Activated CD4-positive, alpha-beta T cell treated with anti-CD3 and anti-CD28 coated beads, Interleukin-2, Interleukin-6, amounts not matched to agents 100 ng/mL and 50 ng/mL, durations not matched to agents 16 hours and 8 hours (primary cell): ENCODE measurements around the gene SORL1-AS1.

Experiments used
- DNase-seq: peaks from one replicate; pipeline ENCODE4 v3.0.0-alpha.2; 2020

SORL1-AS1 gene

GRCh38 chr11:121474680-121475079 is 21.9 kb upstream of the SORL1-AS1 start:
- no peak for DNase-seq

GRCh38 chr11:121473064-121473777 is 20.5 kb upstream of the SORL1-AS1 start:
- DNase-seq = no peak

- DNase-seq = no peak
Observed at GRCh38 chr11:121472312-121472711, 19.5 kb upstream of the SORL1-AS1 start.

GRCh38 chr11:121471167-121471566 is 18.4 kb upstream of the SORL1-AS1 start:
- DNase-seq = no peak

GRCh38 chr11:121469910-121470309 is 17.1 kb upstream of the SORL1-AS1 start:
- no peak for DNase-seq

GRCh38 chr11:121467965-121468364 is 15.2 kb upstream of the SORL1-AS1 start:
- DNase-seq = peak; percentile 65

- no peak for DNase-seq
Observed at GRCh38 chr11:121467471-121467870, 14.7 kb upstream of the SORL1-AS1 start.

GRCh38 chr11:121466063-121466794 is 13.5 kb upstream of the SORL1-AS1 start:
- peak; percentile 56 for DNase-seq

GRCh38 chr11:121465709-121466062 is 12.9 kb upstream of the SORL1-AS1 start:
- no peak for DNase-seq

GRCh38 chr11:121464352-121464946 is 11.7 kb upstream of the SORL1-AS1 start:
- peak; percentile 89 for DNase-seq

GRCh38 chr11:121463689-121464335 is 11.0 kb upstream of the SORL1-AS1 start:
- no peak for DNase-seq

- DNase-seq = no peak
Observed at GRCh38 chr11:121461843-121462242, 9.1 kb upstream of the SORL1-AS1 start.

- no peak for DNase-seq
Observed at GRCh38 chr11:121460941-121461514, 8.3 kb upstream of the SORL1-AS1 start.

GRCh38 chr11:121459413-121460017 is 6.7 kb upstream of the SORL1-AS1 start:
- DNase-seq = no peak

- DNase-seq = no peak
Observed at GRCh38 chr11:121458551-121458950, 5.8 kb upstream of the SORL1-AS1 start.

- no peak for DNase-seq
Observed at GRCh38 chr11:121456816-121457431, 4.2 kb upstream of the SORL1-AS1 start.

GRCh38 chr11:121456151-121456550 is 3.4 kb upstream of the SORL1-AS1 start:
- DNase-seq = no peak

- no peak for DNase-seq
Observed at GRCh38 chr11:121455115-121455514, 2.3 kb upstream of the SORL1-AS1 start.

- DNase-seq = no peak
Observed at GRCh38 chr11:121453589-121454299, 977 bp upstream of the SORL1-AS1 start.

GRCh38 chr11:121451986-121452608 is 670 bp downstream of the SORL1-AS1 start, which contains the start of gene SORL1:
SORL1 (plus strand) TSS chr11:121452314; CDS start chr11:121452332, 18 bp downstream.
- peak; percentile 79 for DNase-seq
